HL-60 (cell line): ENCODE measurements around the gene DDB1.

Experiments used
- DNase-seq, 2 experiments: peaks; one replicate each; pipeline ENCODE4 v3.0.0-alpha.2; 2010 to 2020; ENCODE audit warnings: low read depth in 1 of 2, low spot score in 1 of 2
- H3K27ac ChIP-seq: fragments of 250-450 bp; sonication (Bioruptor Pico); replicated peaks from 2 replicates; pipeline ENCODE4 v1.5.1; 2020; ENCODE audit warnings: mild to moderate bottlenecking, moderate library complexity
- H3K27me3 ChIP-seq: fragments of 250-450 bp; sonication (Bioruptor Pico); 2 replicates; pipeline ENCODE4 v1.5.1; 2021; ENCODE audit warnings: mild to moderate bottlenecking, moderate library complexity; ENCODE audit not compliant: insufficient read depth, poor library complexity, severe bottlenecking
- H3K4me3 ChIP-seq: replicated peaks from 2 replicates; pipeline ENCODE4 v1.5.1; 2011; ENCODE audit warnings: mild to moderate bottlenecking, control low read depth, low read length; ENCODE audit not compliant: insufficient read depth
- CTCF ChIP-seq: IDR thresholded peaks from one replicate; pipeline ENCODE4 v1.5.1; 2011; ENCODE audit warnings: low read length, control low read depth, inconsistent platforms; ENCODE audit not compliant: insufficient read depth
- GABPA ChIP-seq: IDR thresholded peaks from 2 replicates; pipeline ENCODE4 v1.6.1; 2012; ENCODE audit warnings: low read depth
- POLR2AphosphoS5 ChIP-seq: IDR thresholded peaks from 2 replicates; pipeline ENCODE4 v1.6.1; 2012; ENCODE audit warnings: low read depth
- REST ChIP-seq: IDR thresholded peaks from 2 replicates; pipeline ENCODE4 v1.6.1; 2012; ENCODE audit warnings: low read depth; ENCODE audit not compliant: insufficient replicate concordance
- SPI1 ChIP-seq: IDR thresholded peaks from 2 replicates; pipeline ENCODE4 v1.6.1; 2012; ENCODE audit warnings: low read depth, mild to moderate bottlenecking, borderline replicate concordance

The DDB1 gene

GRCh38 chr11:61354208-61354607 is 21.3 kb upstream of the DDB1 start:
- H3K4me3 ChIP-seq, result no peak overlapping the region
- no peaks in the 10 kb centered on the region for H3K27me3 ChIP-seq
- no peak for TF ChIP-seq GABPA
- TF ChIP-seq POLR2AphosphoS5, result no peak
- TF ChIP-seq REST, result no peak
- no peak for TF ChIP-seq CTCF
- TF ChIP-seq SPI1, result no peak
- H3K27ac ChIP-seq, result peak overlapping the region; percentile 67
- no peak for DNase-seq

GRCh38 chr11:61353131-61354067 is 20.5 kb upstream of the DDB1 start:
- Histone ChIP-seq H3K27me3 (no peaks in the 10 kb centered on the region), H3K4me3 (no peak overlapping the region), H3K27ac (peak overlapping the region; percentile 67)
- DNase-seq, result peak; percentile 73 to 82
- TF ChIP-seq REST (no peak), SPI1 (peak; percentile 26; the same call in 1 of the 2 replicates), POLR2AphosphoS5 (peak; percentile 83), GABPA (no peak), CTCF (no peak)

- no peak overlapping the region; the same call in 1 of the 2 replicates for H3K27ac ChIP-seq
- H3K27me3 ChIP-seq, result no peaks in the 10 kb centered on the region
- TF ChIP-seq GABPA (no peak), SPI1 (no peak), POLR2AphosphoS5 (no peak), CTCF (no peak), REST (no peak)
These were observed 19.1 kb upstream of the DDB1 start for GRCh38 chr11:61352038-61352437.

More at GRCh38 chr11:61352038-61352437, 19.1 kb upstream of the DDB1 start:
- no peak overlapping the region for H3K4me3 ChIP-seq
- DNase-seq, result no peak
